T-helper 17 cell (primary cell): ENCODE results near the gene ABCC4. TPM values are rescaled to one million over a fixed set of nuclear protein-coding genes. Genes with fewer than 3 reads are reported as not detected.

Experiments
- ATAC-seq: fragments of 150-1000 bp; cut with Tn5 transposase; 2 replicates; pipeline ENCODE4 v1.10.0; 2021; ENCODE audit warnings: mild to moderate bottlenecking, moderate library complexity
- DNase-seq, 3 donors: peaks; one replicate each; pipeline versions ENCODE4 v3.0.0 to v3.0.0-alpha.2; 2020 to 2021
- H3K9me3 ChIP-seq: one replicate; pipeline ENCODE4 v1.7.0; 2013; ENCODE audit warnings: low read length, mild to moderate bottlenecking; ENCODE audit not compliant: control insufficient read depth, poor library complexity, severe bottlenecking
- H3K27ac Mint-ChIP-seq: one replicate; pipeline ENCODE4 v1.8.0; 2022; ENCODE audit warnings: mild to moderate bottlenecking, moderate library complexity, mixed read lengths
- H3K27me3 Mint-ChIP-seq: one replicate; pipeline ENCODE4 v1.8.0; 2022; ENCODE audit warnings: mixed read lengths
- H3K36me3 Mint-ChIP-seq: one replicate; pipeline ENCODE4 v1.8.0; 2022; ENCODE audit warnings: low read depth, mixed read lengths
- H3K4me1 Mint-ChIP-seq: one replicate; pipeline ENCODE4 v1.8.0; 2022; ENCODE audit warnings: mild to moderate bottlenecking, mixed read lengths
- H3K4me3 Mint-ChIP-seq: one replicate; pipeline ENCODE4 v1.8.0; 2022; ENCODE audit warnings: mild to moderate bottlenecking, moderate library complexity, mixed read lengths
- total RNA-seq, 4 donors: library from RNA in 2 of 4; stranded (reverse) in 2 of 4; gene quantifications; one replicate each; pipeline ENCODE4 v1.2.3 and lab custom pipeline; 2022 to 2026

The ABCC4 gene
- total RNA-seq, 2 donors from 2014 or later: 6.3 to 14.2 TPM

DNA sequence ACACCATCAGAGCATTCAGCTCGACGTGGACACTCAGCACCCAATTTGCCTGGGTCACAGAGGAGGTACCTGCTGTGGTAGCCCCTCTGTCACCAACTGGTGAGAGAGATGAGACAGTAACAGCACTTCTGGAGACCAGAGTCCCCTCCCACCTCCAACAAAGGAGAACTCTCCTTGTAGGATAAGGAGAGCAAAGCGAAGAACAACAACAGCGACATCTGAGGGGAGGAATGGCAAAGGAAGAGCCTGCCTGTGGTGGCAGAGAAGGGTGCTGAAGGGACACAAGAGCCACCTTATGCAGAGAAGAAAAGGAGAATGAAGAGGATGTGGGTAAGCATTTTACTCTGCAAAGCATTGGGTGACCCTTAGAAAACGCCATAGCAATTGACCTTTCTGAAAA, 167.8 kb downstream of the ABCC4 start:
- ATAC-seq: no peak
- DNase-seq: no peak
- H3K4me1 Mint-ChIP-seq: peaks cover 4% of the 10 kb centered on the region
- H3K27ac Mint-ChIP-seq: peak overlapping the region; percentile 41
- H3K36me3 Mint-ChIP-seq: peaks cover 6% of the 10 kb centered on the region
- no peaks in the 10 kb centered on the region for H3K9me3 ChIP-seq
- H3K4me3 Mint-ChIP-seq: no peak overlapping the region
- H3K27me3 Mint-ChIP-seq: no peaks in the 10 kb centered on the region

DNA sequence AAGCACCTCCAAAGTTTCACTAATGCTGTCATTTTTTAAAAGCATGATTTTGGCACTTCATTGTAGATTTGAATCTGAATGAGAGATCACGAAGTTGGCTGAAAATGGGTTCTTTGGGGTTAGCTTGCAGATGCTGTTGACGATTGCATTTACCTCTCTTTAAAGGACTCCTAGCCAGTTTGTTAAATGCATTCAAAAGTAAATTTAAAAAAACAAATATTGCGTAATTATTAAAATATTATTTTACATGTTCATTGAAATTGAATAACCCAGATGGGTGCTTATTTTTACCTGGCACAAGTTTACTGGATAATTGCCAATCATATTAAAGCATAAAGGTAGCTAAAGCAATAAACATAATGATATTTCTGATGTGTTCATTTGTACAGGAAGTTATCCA, 172.2 kb downstream of the ABCC4 start:
- no peak overlapping the region for H3K27ac Mint-ChIP-seq
- ATAC-seq: no peak
- H3K36me3 Mint-ChIP-seq: peaks cover 5% of the 10 kb centered on the region
- peaks cover 4% of the 10 kb centered on the region for H3K4me1 Mint-ChIP-seq
- no peak overlapping the region for H3K4me3 Mint-ChIP-seq
- no peaks in the 10 kb centered on the region for H3K27me3 Mint-ChIP-seq
- no peaks in the 10 kb centered on the region for H3K9me3 ChIP-seq
- DNase-seq: no peak

DNA sequence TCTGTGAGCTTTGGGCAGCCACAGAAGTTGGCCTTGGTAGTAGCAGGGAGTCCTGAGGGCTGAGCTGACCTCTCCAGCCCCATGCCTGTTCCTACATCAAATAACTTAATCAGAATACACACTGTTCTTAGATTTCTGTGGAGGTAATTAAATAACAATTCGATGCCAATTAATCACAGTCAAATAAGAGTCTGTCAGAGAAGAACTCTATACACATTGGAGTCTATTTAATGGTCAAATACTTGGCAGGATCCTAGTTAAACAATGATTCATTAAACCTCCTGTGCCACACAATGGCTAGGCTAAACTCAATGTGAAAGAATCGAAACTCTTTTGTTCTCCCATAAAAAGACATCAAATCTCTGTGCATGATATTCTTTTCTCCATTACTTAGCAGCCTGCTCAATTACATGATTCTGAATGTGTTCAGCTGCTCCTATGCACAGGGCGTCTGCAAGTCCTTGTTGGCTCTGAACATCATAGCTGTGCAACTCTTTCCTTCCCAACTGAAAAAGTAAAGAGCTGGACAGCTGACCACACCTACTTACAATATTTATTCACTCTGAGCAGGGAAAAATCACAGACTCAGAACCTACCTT, 173.1 kb downstream of the ABCC4 start:
- no peaks in the 10 kb centered on the region for H3K27me3 Mint-ChIP-seq
- no peak for DNase-seq
- no peak overlapping the region for H3K4me3 Mint-ChIP-seq
- H3K4me1 Mint-ChIP-seq: peaks cover 3% of the 10 kb centered on the region
- no peaks in the 10 kb centered on the region for H3K9me3 ChIP-seq
- no peak overlapping the region for H3K27ac Mint-ChIP-seq
- peaks cover 9% of the 10 kb centered on the region for H3K36me3 Mint-ChIP-seq
- ATAC-seq: no peak

DNA sequence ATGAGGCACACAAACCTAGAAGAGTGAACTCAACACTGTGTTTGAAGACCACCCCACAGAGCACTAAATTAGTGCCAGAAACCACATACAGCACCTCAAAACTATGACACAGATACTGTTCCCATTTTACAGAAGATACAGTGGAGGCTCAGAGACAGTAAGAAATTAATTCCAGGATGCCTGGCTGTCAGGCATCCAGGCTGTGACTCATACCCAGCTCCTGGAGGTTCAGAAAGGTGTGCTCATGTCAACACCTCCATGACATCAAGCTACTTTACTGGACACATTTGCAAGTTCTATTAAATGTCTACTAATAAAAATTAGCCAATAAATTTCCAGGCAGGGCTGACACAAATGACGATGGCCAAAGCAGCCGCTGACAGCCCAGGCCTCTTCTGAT, 176.3 kb downstream of the ABCC4 start:
- Mint-ChIP-seq H3K4me3 (no peak overlapping the region), H3K27ac (no peak overlapping the region)

DNA sequence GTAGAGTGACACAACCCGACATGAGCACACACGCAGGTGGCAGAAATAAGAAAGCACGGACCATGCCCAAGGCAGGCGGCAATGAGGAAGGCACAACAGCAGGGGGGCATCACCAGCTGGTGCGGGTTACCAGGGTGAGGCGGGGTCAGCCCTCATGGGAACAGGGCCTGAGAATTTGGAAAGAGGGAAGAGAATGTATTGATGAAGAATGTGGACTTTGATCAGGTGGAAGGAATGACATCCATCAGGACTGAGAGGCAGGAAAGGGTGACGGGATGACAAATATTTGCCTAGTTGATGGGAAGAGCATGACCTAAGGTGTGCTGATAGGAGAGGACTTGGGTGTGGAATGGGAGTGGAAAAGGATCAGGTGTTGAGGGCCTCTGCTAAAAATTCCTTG, 177.5 kb downstream of the ABCC4 start:
- no peaks in the 10 kb centered on the region for H3K27me3 Mint-ChIP-seq
- peaks cover 15% of the 10 kb centered on the region for H3K36me3 Mint-ChIP-seq
- no peak overlapping the region for H3K4me3 Mint-ChIP-seq
- H3K4me1 Mint-ChIP-seq: peaks cover 3% of the 10 kb centered on the region
- no peaks in the 10 kb centered on the region for H3K9me3 ChIP-seq
- ATAC-seq (no peak), DNase-seq (no peak)
- H3K27ac Mint-ChIP-seq: no peak overlapping the region

More for the DNA sequence above, 176.3 kb downstream of the ABCC4 start:
- H3K9me3 ChIP-seq: no peaks in the 10 kb centered on the region
- no peak for ATAC-seq
- Mint-ChIP-seq H3K4me1 (peaks cover 3% of the 10 kb centered on the region), H3K36me3 (peaks cover 15% of the 10 kb centered on the region), H3K27me3 (no peaks in the 10 kb centered on the region)
- DNase-seq: no peak

DNA sequence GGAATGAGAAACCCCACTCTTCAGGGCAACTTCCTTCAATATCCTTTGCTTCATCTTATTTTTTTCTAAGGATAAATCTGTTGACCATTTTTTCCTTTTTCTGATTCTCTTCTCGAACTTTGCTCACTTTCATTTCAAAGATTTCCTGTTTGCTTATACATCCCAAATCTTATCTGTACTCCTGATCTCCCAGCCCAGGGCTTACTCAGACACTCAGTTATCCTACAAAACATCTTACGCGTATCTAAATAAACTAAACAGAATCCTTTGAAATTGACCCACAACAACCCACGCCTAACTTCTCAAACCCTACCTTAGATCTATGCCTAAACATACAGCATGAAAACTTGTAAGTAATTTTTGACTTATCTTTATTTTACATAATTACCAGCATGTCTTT, 179.2 kb downstream of the ABCC4 start:
- Mint-ChIP-seq H3K4me1 (peaks cover 3% of the 10 kb centered on the region), H3K36me3 (peaks cover 12% of the 10 kb centered on the region), H3K4me3 (no peak overlapping the region), H3K27ac (peak overlapping the region; percentile 67), H3K27me3 (no peaks in the 10 kb centered on the region)
- DNase-seq (no peak), ATAC-seq (no peak)
- H3K9me3 ChIP-seq: no peaks in the 10 kb centered on the region

DNA sequence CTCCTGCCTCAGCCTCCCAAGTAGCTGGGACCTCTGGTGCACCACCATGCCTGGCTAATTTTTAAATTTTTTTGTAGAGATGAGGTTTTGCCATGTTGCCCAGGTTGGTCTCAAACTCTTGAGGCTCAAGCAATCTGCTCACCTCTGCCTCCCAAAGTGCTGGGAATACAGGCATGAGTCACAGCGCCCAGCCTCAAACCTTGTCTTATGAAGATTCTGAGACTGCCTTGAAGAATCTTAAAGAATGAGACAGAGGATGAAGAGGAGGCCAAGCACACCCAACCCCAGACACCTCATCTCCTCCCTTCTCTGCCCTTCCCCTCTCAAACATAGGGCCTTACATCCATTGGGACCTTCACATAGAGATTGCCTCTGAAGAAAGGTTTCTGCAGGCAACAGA, 179.7 kb downstream of the ABCC4 start:
- no peak overlapping the region for H3K4me3 Mint-ChIP-seq
- peaks cover 12% of the 10 kb centered on the region for H3K36me3 Mint-ChIP-seq
- no peaks in the 10 kb centered on the region for H3K27me3 Mint-ChIP-seq
- peaks cover 3% of the 10 kb centered on the region for H3K4me1 Mint-ChIP-seq
- peak overlapping the region; percentile 67 for H3K27ac Mint-ChIP-seq
- no peak for ATAC-seq
- no peaks in the 10 kb centered on the region for H3K9me3 ChIP-seq
- DNase-seq: no peak

DNA sequence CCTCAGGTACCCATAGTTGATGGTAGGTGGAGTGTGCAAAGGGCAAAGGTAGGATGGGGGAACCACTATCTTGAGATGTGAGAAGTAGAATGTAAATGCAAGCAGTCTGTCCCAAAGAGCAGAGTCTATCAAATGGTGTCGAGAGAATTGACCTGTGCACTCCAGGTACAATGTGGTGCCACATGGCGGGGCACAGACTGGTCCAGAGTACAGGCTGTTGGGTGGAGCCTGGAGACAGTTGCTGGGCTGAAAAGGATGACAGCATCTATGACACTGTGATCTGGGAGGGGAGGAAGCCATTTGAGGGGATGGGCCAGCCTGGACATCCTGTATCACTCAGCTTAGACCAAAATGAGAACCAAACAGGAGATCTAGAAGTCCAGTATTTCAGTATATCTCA, 180.6 kb downstream of the ABCC4 start:
- H3K4me1 Mint-ChIP-seq: peaks cover 3% of the 10 kb centered on the region

DNA sequence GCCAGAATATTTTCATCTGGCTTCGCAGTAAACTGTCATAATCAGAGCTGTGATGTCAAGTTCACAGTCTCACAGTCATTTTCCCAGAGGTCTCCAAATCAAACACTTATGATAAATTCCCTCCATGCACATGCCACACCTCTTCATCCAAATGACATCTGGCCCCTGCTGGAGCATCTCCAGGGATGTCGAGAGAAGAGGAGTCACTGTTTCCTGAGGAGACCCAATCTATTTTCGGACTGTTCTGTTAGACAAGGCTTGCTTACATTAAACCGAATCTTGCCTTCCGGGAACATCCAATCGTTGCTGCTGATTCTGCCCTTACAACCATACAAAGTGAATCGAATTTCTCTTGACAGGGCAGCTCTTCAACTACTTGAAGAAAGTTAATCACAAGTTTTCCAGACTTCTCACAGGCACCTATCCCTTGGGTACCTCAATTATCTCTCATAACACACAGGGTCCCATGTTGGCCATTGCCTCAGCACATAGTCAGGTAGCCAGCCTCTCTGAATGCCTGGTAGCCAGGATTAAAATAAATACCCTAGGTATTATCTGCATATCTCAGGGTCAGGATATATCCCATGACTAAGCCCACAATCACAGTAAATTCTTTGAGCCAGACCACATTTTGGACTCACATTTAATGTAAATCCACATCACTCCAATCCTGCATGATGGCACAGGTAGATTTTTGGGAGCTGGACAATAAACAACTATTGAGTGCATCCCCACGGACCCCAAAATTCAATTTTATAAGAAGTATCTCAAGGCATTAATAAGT, 182.5 kb downstream of the ABCC4 start:
- Mint-ChIP-seq H3K27ac (no peak overlapping the region), H3K4me3 (no peak overlapping the region), H3K27me3 (no peaks in the 10 kb centered on the region), H3K4me1 (peaks cover 3% of the 10 kb centered on the region), H3K36me3 (peaks cover 11% of the 10 kb centered on the region)
- ATAC-seq (no peak), DNase-seq (no peak)
- H3K9me3 ChIP-seq: no peaks in the 10 kb centered on the region

More for the DNA sequence above, 180.6 kb downstream of the ABCC4 start:
- H3K9me3 ChIP-seq: no peaks in the 10 kb centered on the region
- Mint-ChIP-seq H3K4me3 (no peak overlapping the region), H3K27me3 (no peaks in the 10 kb centered on the region), H3K27ac (no peak overlapping the region), H3K36me3 (peaks cover 12% of the 10 kb centered on the region)
- DNase-seq: no peak
- no peak for ATAC-seq

DNA sequence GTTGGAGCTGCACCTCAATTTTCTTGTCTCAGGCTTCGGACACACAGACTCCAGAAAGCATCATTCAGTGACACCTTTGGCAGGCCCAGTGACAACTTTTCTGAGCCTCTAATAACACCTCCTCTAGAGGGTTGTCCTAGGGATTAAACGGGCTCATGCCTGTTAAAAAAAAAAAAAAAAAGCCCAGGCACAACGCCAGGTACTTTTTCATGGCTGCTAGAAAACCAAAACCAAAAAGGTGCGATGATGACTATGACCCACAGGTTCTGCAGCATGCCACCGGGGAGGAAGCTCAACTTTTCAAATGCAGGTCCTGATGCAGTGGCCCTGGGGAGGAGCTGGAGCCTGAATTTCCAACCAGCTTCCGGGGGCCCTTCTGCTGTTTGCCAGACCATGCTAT, 184.2 kb downstream of the ABCC4 start:
- Mint-ChIP-seq H3K4me1 (peaks cover 2% of the 10 kb centered on the region), H3K4me3 (no peak overlapping the region), H3K36me3 (peaks cover 4% of the 10 kb centered on the region), H3K27ac (no peak overlapping the region), H3K27me3 (no peaks in the 10 kb centered on the region)
- ATAC-seq: no peak
- no peak for DNase-seq
- no peaks in the 10 kb centered on the region for H3K9me3 ChIP-seq

DNA sequence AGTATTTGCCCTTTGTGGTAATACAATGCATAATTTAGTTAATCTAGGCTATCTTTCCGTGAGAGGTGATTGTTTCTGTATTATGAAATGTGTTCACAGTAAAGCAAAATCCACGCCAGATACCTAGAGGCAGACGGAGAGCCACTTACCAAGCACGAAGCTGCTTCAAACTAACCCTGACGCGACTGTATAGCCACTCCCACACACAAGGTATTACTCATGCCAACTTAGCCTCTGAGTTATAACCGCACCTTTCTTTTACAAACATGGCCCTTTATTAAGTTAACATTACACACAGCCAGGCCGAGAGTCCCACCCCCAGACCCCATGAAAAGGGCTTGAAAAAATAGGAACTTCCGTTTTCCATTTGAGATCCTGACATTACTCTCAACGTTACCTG, 185.7 kb downstream of the ABCC4 start:
- Mint-ChIP-seq H3K27me3 (no peaks in the 10 kb centered on the region), H3K4me1 (no peaks in the 10 kb centered on the region), H3K36me3 (peaks cover 1% of the 10 kb centered on the region), H3K27ac (no peak overlapping the region), H3K4me3 (no peak overlapping the region)
- ATAC-seq (no peak), DNase-seq (no peak)
- H3K9me3 ChIP-seq: no peaks in the 10 kb centered on the region

DNA sequence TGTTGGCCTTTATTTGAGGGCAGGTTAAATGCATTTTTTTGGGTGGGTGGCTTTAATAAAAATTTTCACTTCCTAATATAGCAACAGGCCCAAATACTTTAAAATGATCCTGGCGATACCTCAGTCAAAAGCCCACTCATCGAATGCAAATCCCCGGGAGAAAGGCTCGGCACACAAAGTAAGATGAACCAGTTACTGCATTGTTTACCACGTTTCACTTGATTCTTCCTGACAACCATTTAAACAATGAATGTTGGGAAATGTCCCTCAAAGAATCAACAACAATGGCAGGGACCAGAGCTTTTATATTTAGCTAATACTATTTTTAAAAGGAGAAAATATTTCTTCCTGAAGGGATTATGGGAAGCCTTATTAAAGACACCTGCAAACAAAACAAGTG, 187.7 kb downstream of the ABCC4 start:
- no peak for ATAC-seq
- no peak overlapping the region for H3K4me3 Mint-ChIP-seq
- H3K4me1 Mint-ChIP-seq: no peaks in the 10 kb centered on the region
- no peak for DNase-seq
- no peak overlapping the region for H3K27ac Mint-ChIP-seq
- H3K36me3 Mint-ChIP-seq: no peaks in the 10 kb centered on the region
- H3K9me3 ChIP-seq: no peaks in the 10 kb centered on the region
- no peaks in the 10 kb centered on the region for H3K27me3 Mint-ChIP-seq

DNA sequence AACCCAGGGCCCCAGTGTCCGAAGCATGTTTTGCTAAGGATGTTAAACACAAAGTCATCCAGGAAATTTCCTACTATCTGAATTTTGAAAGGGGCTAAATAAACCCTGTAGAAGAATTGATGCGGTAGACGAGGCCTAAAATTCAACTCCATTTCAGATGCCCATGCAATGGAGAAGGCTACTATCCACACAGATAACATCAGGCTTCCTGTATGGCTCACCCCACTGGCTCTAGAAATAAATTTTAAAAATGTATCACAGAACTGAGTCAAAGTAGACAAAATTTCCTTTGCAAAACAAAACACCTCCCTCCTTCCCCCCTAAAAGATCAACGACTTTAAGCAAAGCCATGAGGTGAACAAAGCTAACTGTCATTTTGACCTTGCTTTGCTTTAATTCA, 188.4 kb downstream of the ABCC4 start:
- H3K4me3 Mint-ChIP-seq: no peak overlapping the region

DNA sequence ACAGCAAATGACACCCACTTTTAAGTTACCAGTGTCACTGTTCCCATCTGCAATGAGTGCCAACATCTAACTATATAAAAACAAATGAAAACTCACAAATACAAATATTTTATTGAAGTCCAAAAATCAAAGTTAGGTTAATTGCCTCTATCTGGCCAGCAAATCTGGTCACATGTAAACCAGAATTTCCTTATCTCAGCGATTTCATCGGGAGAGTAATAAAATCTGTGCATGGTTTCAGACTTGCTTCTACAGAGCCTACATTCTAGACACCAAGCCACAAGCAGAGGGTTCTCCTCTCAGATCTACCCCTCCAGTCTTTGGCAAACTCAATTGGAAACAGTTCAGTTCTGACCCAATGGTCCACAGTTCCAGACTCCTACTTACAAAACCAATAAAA, 189.6 kb downstream of the ABCC4 start:
- Mint-ChIP-seq H3K27ac (no peak overlapping the region), H3K27me3 (no peaks in the 10 kb centered on the region), H3K4me3 (no peak overlapping the region), H3K36me3 (no peaks in the 10 kb centered on the region), H3K4me1 (no peaks in the 10 kb centered on the region)
- DNase-seq (no peak), ATAC-seq (no peak)
- H3K9me3 ChIP-seq: no peaks in the 10 kb centered on the region

More for the DNA sequence above, 188.4 kb downstream of the ABCC4 start:
- Mint-ChIP-seq H3K27ac (no peak overlapping the region), H3K36me3 (no peaks in the 10 kb centered on the region), H3K4me1 (no peaks in the 10 kb centered on the region), H3K27me3 (no peaks in the 10 kb centered on the region)
- H3K9me3 ChIP-seq: no peaks in the 10 kb centered on the region
- DNase-seq (no peak), ATAC-seq (no peak)
